Upper lobe of left lung (tissue), 6 donors: Measurements from ENCODE around the gene AGBL1. TPM values are rescaled to one million over a fixed set of nuclear protein-coding genes. Genes with fewer than 3 reads are reported as not detected.

Experiments
- ATAC-seq, 2 donors: fragments of 200-7000 bp; cut with Tn5 transposase; one replicate each; pipeline ENCODE4 v1.9.1; 2022; ENCODE audit warnings: mild to moderate bottlenecking in 2 of 2, moderate library complexity in 2 of 2; ENCODE audit not compliant: low FRiP score in 2 of 2
- DNase-seq, 2 donors: peaks; one replicate each; pipeline ENCODE4 v3.0.0-alpha.2; 2019 to 2020
- H3K27ac ChIP-seq, 4 donors: fragments of 200-600 bp; sonication (generic); one replicate each; pipeline ENCODE4 v1.5.1; 2016 to 2019
- H3K27me3 ChIP-seq, 4 donors: fragments of 200-600 bp; sonication (generic); one replicate each; pipeline ENCODE4 v1.5.1; 2017 to 2019
- H3K36me3 ChIP-seq, 4 donors: fragments of 200-600 bp; sonication (generic); one replicate each; pipeline ENCODE4 v1.5.1; 2016 to 2019
- H3K4me1 ChIP-seq, 4 donors: fragments of 200-600 bp; sonication (generic); one replicate each; pipeline ENCODE4 v1.5.1; 2018 to 2019
- H3K4me3 ChIP-seq, 4 donors: fragments of 200-600 bp; sonication (generic); one replicate each; pipeline ENCODE4 v1.5.1; 2017 to 2019; ENCODE audit warnings: mild to moderate bottlenecking in 2 of 4, moderate library complexity in 1 of 4
- H3K9me3 ChIP-seq, 4 donors: fragments of 200-600 bp; sonication (generic); one replicate each; pipeline ENCODE4 v1.5.1; 2018 to 2019
- EP300 ChIP-seq, 4 donors: sonication (generic); formaldehyde crosslinking; IDR thresholded peaks; one replicate each; pipeline ENCODE4 v1.5.1; 2017; ENCODE audit warnings: antibody characterized with exemption in 4 of 4, control low read depth in 2 of 4
- POLR2A ChIP-seq, 4 donors: fragments of 450-650 bp; IDR thresholded peaks; one replicate each; pipeline ENCODE4 v1.5.1; 2016 to 2017; ENCODE audit warnings: antibody characterized with exemption in 4 of 4, mild to moderate bottlenecking in 2 of 4
- POLR2AphosphoS5 ChIP-seq, 2 donors: sonication (generic); formaldehyde crosslinking; IDR thresholded peaks; one replicate each; pipeline ENCODE4 v1.5.1; 2017; ENCODE audit warnings: antibody characterized with exemption in 2 of 2
- WGBS, 2 donors: methylation state at CpG; one replicate each; pipeline ENCODE4 v1.1.5; 2017 to 2018; 5-methylcytosine and 5-hydroxymethylcytosine counted together
- total RNA-seq, 6 donors: library from RNA; depleted of rRNA in 4 of 6; stranded (reverse); fragments of >200 nt in 4 of 6; gene quantifications; one replicate each; pipeline versions ENCODE4 v1.1.0 to v1.2.1, GENCODE V29; 2016 to 2021
- TF ChIP-seq, protein P1 (sequence below), 6 experiments: fragments of 450-650 bp in 4 of 6; fragments of 200-600 bp in 2 of 6; sonication (generic) in 2 of 6; IDR thresholded peaks; one replicate each; pipeline ENCODE4 v1.5.1; 2016 to 2019; ENCODE audit warnings: antibody characterized with exemption in 6 of 6
- donor health status: DM: no; HTN: no; CAD: no; lungs with moderate emphysema.
- donor health status: DM: no; HTN: yes; CAD: no; lungs with severe emphysema.

AGBL1 gene
- total RNA-seq, 6 donors from 2014 or later, result 3.1 to 23.0 (median 14.5) TPM

DNA sequence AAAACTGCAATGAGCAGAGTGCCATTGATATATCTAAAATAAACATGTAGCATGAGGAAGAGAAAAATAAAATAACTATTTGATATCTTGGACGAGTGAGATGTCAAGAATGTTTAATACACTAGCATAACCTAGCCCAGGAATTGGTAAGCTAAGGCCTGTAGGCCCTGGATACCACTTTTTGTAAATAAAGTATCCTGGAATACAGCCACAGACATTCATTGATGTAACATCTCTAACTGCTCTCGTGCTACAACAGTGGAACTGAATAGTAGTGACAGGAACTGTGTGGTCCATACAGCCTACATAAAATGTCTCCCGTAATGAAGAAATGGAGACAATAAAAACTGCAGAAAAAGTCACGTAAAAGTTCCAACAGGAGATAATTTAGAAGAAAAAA lies 869.0 kb downstream of the AGBL1 start:
- H3K36me3 ChIP-seq, result no peaks in the 10 kb centered on the region
- DNase-seq, result no peak
- H3K4me3 ChIP-seq, result no peak overlapping the region
- H3K9me3 ChIP-seq, result no peaks in the 10 kb centered on the region
- WGBS, 2 donors, result 61 to 73% methylated on average over 4 of the region's 4 CpGs
- ATAC-seq, result no peak
- no peaks in the 10 kb centered on the region for H3K27me3 ChIP-seq
- no peaks in the 10 kb centered on the region for H3K4me1 ChIP-seq
- TF ChIP-seq POLR2A (IDR thresholded peaks at IDR 0.05) (no peak), POLR2AphosphoS5 (IDR thresholded peaks at IDR 0.05) (no peak), EP300 (IDR thresholded peaks at IDR 0.05) (no peak)
- H3K27ac ChIP-seq, result no peak overlapping the region

- Histone ChIP-seq H3K36me3 (no peaks in the 10 kb centered on the region), H3K27ac (no peak overlapping the region), H3K4me3 (no peak overlapping the region), H3K27me3 (no peaks in the 10 kb centered on the region), H3K9me3 (no peaks in the 10 kb centered on the region), H3K4me1 (no peaks in the 10 kb centered on the region)
- TF ChIP-seq POLR2AphosphoS5 (IDR thresholded peaks at IDR 0.05) (no peak), POLR2A (IDR thresholded peaks at IDR 0.05) (no peak), EP300 (IDR thresholded peaks at IDR 0.05) (no peak)
- TF ChIP-seq, protein P1, sequence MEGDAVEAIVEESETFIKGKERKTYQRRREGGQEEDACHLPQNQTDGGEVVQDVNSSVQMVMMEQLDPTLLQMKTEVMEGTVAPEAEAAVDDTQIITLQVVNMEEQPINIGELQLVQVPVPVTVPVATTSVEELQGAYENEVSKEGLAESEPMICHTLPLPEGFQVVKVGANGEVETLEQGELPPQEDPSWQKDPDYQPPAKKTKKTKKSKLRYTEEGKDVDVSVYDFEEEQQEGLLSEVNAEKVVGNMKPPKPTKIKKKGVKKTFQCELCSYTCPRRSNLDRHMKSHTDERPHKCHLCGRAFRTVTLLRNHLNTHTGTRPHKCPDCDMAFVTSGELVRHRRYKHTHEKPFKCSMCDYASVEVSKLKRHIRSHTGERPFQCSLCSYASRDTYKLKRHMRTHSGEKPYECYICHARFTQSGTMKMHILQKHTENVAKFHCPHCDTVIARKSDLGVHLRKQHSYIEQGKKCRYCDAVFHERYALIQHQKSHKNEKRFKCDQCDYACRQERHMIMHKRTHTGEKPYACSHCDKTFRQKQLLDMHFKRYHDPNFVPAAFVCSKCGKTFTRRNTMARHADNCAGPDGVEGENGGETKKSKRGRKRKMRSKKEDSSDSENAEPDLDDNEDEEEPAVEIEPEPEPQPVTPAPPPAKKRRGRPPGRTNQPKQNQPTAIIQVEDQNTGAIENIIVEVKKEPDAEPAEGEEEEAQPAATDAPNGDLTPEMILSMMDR (IDR thresholded peaks at IDR 0.05), result no peak
- no peak for DNase-seq
- no peak for ATAC-seq
Measured at GRCh38 chr15:86959254-86959653, 879.6 kb downstream of the AGBL1 start.

DNA sequence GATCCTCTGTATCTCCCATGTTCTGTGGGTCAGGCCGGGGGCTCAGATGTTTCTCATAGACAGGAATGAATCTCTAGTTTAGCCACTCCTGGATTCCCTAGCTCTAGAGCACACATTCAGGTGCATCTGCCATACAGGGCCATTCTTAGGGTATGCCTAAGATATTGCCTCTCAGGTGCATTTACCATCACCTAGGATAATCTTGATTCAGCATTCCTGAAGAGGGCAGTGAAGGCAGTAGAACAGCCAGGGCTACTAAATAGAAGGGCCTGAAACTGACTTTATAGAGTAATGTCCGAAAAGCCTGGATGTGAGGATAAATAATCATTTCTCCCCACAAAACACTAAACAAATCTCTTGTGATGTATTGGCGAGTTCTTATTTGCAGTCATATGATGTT lies 882.0 kb downstream of the AGBL1 start:
- ATAC-seq, result no peak
- no peak for DNase-seq
- Histone ChIP-seq H3K9me3 (no peaks in the 10 kb centered on the region), H3K4me3 (no peak overlapping the region), H3K36me3 (no peaks in the 10 kb centered on the region), H3K4me1 (no peaks in the 10 kb centered on the region), H3K27ac (no peak overlapping the region), H3K27me3 (no peaks in the 10 kb centered on the region)
- 76 to 90% methylated on average over 3 of the region's 3 CpGs for WGBS, 2 donors
- TF ChIP-seq POLR2AphosphoS5 (IDR thresholded peaks at IDR 0.05), result no peak
- TF ChIP-seq POLR2A (IDR thresholded peaks at IDR 0.05), result no peak
- TF ChIP-seq EP300 (IDR thresholded peaks at IDR 0.05), result no peak
- TF ChIP-seq, protein P1 (IDR thresholded peaks at IDR 0.05), result no peak

- Histone ChIP-seq H3K9me3 (no peaks in the 10 kb centered on the region), H3K4me1 (no peaks in the 10 kb centered on the region), H3K4me3 (no peak overlapping the region), H3K27ac (no peak overlapping the region), H3K36me3 (no peaks in the 10 kb centered on the region), H3K27me3 (no peaks in the 10 kb centered on the region)
- 78 to 79% methylated on average over 1 of the region's 1 CpG for WGBS, 2 donors
- TF ChIP-seq POLR2A (IDR thresholded peaks at IDR 0.05) (no peak), EP300 (IDR thresholded peaks at IDR 0.05) (no peak), POLR2AphosphoS5 (IDR thresholded peaks at IDR 0.05) (no peak)
- TF ChIP-seq, protein P1 (IDR thresholded peaks at IDR 0.05), result no peak
- ATAC-seq (no peak), DNase-seq (no peak)
Measured at GRCh38 chr15:86964271-86964670, 884.6 kb downstream of the AGBL1 start.

- 65 to 72% methylated on average over 4 of the region's 4 CpGs for WGBS, 2 donors
- Histone ChIP-seq H3K4me1 (no peaks in the 10 kb centered on the region), H3K4me3 (no peak overlapping the region), H3K9me3 (no peaks in the 10 kb centered on the region), H3K27ac (no peak overlapping the region), H3K27me3 (no peaks in the 10 kb centered on the region), H3K36me3 (no peaks in the 10 kb centered on the region)
- TF ChIP-seq POLR2A (IDR thresholded peaks at IDR 0.05) (no peak), EP300 (IDR thresholded peaks at IDR 0.05) (no peak), POLR2AphosphoS5 (IDR thresholded peaks at IDR 0.05) (no peak)
- TF ChIP-seq, protein P1 (IDR thresholded peaks at IDR 0.05), result no peak
- DNase-seq (no peak), ATAC-seq (no peak)
Measured at GRCh38 chr15:86968244-86968643, 888.6 kb downstream of the AGBL1 start.
